ENCODE data around the gene PIGO.

Gene PIGO

DNA sequence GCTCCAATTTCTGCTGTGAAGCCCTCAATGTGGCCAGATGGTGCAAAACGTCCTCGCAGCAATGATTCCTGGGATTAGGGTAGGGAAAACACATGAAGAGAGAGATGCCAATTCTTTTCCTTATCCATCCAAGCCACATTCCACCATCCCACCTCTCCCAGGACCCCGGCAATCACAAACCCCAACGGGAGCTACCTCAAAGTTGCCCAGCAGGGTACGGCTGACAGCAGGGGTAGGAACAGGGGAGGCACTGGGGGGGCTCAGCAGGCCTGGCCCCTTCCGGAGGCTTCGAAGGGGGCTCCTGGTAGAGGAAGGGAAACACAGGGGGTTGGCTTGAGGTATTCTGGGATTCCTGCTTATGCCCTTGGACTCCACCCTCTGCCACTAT is 9.9 kb upstream of the PIGO start:
- no peak for DNase-seq (ENCODE audit: low read depth, low spot score)

DNA sequence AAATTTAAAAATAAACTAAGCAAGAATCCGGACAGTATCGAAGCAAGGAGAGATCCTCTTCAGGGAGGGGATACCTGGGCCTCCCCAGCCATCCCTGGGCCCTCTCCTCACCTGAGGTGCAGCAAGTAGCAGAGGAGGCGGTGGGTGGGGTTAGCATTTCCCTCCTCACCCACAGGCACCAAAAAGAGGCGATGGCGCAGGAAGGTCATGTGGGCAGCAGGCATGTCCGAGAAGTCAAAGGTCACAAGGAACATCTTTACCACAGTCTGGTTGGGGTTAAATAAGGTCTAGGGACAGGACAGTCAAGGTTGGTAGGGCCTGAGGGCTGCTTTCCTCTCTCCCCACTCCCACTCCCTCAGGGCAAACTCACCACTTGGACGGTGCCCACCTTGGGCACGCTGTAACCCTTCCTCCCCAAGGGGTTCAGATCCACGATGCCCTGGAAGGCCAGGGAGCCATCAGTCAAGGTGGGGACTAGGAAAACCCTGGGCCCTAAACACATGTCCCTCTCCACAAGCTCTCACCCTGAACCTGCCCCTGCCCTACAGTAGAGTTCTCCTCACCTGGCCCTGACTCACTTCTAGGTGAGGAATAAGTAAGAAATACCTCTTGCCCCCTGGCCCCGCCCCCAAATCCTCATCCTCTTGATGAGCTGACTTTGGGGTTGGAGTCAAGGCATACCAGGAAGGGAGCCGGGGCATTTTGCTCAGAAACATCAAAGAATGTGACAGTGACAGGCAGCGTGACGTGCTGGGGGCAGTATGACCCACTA is 9.4 kb upstream of the PIGO start:
- DNase-seq (ENCODE audit: low read depth, low spot score), result no peak

DNA sequence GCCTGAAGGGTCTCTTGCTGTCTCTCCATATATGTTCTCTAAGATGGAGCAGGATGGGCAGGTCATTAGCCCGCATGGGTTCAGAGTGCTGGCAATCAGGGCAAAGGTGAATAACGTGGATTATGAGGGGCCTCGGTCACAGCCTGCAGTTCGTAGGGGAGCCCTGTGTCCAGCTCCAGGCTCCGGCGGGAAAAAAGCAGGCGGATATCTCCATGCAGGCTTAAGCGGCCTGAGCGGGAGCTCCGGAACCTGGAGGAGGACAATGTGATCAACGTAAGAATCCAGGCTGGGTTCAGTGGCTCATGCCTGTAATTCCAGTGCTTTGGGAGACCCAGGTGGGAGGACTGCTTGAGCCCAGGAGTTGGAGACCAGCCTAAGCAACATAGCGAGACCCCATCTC is 8.7 kb upstream of the PIGO start:
- DNase-seq (ENCODE audit: low read depth, low spot score), result no peak

DNA sequence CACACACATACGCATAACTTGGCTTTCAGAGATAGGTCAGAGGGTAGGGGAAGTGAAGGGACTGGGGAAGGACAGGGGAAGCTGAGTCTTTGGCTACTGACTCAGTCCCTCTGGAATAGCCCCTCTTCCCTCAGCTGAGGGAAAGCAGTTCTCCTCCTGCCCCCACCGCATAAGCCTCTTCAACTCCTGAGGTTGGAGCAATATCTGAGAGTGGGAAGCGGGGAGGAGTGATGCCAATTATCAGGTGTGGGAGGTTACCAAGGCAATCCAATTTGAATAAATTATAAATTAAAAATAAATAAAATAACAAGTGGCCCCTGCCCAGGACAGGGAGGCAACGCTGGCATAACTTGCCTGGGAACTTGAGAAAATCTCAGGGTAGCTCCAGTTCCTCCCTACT is 8.2 kb upstream of the PIGO start:
- no peak for DNase-seq (ENCODE audit: low read depth, low spot score)

DNA sequence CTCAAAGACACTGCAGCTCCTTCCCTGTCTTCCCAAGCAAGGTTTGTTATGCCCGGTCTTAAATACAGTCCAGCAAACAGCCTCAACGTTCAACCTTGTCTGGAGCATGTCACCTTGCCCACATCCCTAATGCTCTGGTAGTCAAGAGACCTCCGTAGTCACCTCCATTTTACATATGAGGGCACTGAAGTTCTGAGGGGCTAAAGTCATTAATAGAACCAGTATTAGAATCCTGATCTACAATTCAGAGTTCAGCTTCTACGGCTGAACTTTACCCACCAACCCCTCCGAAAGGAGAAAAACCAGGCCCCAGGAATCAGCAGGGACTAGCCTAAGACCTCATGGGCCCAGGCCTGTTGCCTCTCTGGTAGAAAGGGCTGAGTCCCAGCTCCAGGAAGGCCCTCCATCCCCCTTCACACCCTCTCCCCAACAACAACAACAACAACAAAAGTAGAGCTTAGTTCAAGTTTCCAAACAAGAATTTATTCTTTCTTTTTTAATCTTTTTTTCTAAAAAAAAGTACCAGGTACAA is 7.3 kb upstream of the PIGO start:
- no peak for DNase-seq (ENCODE audit: low read depth, low spot score)

DNA sequence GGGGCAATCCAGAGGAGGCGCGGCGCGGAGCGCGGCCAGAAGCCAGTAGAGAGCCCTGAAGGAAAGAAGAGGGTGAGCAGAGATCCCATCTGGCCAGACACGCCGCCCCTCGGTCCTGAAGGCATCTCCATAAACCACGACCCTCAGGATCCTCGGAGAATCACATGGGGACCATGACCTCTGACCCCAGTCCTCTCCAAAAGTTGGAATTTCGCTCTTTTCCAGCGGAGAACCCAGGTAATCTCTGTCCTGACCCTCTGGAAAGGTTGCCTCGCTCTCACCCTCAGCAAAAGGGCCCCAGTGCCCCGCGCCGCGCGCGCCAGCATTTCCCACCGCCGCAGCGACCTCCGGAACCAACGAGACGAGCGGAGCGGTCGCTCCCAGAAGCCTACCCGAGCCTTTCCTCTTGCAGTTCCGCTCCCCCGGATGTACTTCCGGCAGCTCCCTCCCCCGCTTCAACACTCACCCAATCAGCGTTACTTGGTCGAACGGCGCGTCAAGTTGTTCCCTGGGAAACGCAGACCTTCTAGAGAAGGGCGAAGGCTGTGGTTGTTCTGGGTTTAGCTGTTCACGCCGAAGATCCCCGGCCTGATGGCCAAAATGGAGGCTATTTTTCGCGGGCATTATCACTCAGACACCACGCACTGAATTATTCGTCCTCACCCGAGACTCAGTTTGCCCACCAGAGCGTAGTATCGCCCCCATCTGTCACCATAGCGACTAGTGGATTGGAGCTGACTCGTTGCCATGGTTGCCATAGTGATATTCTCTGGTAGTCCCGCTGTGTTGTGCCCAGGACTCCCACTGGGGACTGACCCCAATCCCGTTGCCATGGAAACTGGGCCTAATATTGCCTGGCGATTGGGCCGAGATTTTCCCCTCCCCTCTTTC is 6.6 kb upstream of the PIGO start, which contains the start of gene STOML2:
STOML2 (minus strand) TSS at position 363 of the 891 bp plus-strand sequence; CDS start at position 326, 37 bp downstream.
- peak; percentile 91 for DNase-seq (ENCODE audit: low read depth, low spot score)

DNA sequence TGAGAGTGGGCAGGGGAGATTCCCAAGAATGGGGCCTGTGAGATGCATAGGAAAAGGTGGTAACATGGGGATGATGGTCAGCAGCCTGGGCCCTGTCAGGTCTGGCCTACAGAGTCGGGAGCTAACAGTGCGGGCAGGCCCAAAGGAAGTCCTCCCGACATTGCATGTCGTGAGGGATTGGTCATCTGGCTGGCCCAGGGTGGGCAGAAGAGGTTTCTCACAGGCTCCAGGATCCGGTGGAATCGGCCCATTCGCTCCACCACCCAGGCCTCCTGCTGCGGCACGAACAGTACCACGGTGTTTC is 6.0 kb upstream of the PIGO start:
- no peak for DNase-seq (ENCODE audit: low read depth, low spot score)

DNA sequence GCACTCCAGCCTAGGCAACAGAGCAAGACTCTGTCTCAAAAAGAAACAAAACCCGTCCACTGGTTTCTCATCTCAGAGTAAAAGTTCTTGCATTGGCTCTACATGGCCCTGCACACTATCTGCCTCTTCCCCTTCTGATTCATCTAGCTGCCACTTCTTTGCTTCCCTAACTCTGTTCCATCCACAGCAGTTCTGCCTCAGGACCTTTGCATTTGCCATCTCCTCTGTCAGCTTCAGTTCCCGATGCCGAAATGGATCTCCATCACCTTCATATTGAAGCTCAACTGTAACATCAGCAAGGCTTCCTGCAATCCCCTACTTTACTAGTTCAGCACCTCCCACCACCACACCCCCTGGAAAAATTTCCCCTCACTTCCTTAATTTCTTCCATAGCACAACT is 1.2 kb upstream of the PIGO start:
- no peak for DNase-seq (ENCODE audit: low read depth, low spot score)

DNA sequence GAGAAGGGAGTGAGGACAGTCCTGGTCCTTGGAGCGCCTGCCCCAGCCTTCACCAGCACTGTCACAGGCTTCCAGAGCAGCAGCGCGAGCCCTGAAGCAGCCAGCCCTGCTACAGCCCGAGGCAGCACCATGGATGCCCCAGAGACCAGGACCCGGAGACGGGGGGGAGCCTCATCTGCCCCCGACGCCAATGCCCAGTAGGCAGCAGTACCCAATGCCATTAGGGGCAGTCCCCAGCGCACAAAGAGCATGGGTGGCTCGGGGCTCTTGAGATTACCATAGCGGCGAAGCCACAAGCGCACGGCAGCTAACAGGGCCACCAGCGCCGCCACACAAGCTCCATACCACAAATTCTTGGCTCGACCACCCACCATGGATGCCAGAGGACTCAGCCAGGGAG is 4.9 kb downstream of the PIGO start:
- DNase-seq (ENCODE audit: low read depth, low spot score), result no peak

DNA sequence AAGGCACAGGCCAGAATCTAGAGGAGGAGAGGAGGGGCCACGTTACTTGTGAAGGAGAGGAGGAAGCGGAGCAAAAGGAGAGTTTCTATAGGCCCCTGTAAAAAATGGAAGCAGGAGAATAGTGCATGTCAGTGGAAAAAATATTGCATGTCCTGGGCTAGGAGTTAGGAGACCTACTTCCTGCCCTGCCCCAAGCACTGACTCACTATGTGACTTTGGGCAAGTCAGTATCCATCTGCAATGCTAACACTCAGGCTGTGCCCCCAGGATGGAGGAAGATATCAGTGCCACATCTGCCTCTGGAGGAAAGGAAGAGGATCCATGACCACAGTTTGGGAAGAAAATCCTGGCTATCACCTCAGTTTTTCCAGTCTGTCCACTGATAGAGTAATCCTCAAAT is 7.0 kb downstream of the PIGO start:
- no peak for DNase-seq (ENCODE audit: low read depth, low spot score)

DNA sequence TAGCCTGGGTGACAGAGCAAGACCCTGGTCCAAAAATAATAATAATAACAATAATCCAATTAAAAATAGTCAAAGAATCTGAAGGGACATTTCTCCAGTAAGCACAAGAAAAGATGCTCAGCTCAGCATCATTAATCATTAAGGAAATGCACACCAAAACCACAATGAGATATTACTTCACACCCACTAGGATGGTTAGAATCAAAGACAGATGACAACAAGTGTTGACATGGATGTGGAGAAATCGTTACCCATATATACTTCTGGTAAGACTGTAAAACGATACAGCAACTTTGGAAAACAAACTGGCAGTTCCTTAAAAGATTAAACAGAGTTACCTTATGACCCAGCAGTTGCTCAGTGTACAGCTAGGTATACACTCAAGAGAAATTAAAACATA is 11.3 kb downstream of the PIGO start:
- no peak for DNase-seq (ENCODE audit: low read depth, low spot score)

DNA sequence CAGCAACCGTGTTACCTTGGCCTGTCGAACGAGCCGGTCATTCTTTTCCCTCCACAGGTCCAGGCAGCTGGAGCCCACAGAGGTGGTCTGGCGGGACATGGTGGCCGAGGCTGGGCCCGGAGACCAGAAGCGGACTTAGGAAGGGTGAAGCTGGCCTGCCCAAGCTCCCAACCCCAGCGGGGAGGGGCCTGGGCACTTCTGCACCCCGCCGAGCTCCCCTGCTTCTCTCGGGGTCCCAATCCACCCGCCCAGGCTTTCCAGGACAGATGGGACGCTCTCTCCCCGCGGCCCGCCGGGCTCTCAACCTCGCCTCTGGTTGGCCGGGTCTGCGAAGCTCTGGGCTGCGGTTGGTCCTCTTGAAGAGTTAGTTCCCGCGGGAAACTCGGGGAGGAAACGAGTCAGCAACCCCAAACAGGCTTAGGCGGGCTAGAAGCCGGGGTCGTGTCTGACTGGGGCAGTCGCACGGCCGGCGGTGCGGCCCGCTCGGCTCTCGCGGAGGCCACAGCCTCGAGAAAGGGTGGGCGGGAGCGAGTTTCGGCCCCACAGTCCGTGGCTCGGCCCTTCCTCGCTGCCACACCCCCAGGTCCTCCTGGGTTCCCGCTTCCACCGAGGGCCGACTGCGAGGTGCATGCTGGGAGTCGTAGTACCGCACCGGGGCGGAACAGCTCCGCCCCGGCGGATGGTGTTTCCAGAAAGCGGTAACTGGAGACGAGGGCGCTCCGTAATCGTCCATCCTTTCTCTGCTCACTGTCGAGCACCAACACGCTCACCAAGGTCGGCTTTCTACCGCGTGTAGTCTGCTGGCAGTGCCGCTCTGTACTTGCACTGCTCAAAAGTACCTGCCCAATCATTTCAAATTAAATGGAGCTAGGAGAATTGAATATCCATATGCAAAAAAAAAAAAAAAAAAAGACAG is 16.7 kb downstream of the PIGO start, which contains the start of gene FANCG:
FANCG (minus strand) TSS at position 517 of the 916 bp plus-strand sequence; CDS start at position 99, 418 bp downstream.
- peak; percentile 75 for DNase-seq (ENCODE audit: low read depth, low spot score)

DNA sequence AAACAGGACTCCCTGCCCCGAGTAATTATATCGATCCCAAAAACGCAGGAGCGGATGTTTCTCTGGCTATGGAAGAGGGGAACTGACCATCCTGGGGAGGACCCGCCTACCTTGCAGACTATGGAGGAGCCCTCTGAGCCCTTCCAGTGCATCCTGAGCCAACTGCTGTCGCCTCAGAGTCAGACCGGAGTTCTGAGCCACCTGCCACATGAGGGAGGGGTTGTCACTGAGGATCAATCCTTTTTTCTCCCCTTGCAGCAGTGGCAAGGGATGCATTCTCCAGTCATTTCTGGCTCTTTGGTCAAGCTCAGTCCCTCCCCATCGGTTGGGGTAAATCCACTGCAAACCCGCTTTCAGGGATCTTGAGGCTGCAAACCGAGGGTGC is 17.4 kb downstream of the PIGO start:
- no peak for DNase-seq (ENCODE audit: low read depth, low spot score)

DNA sequence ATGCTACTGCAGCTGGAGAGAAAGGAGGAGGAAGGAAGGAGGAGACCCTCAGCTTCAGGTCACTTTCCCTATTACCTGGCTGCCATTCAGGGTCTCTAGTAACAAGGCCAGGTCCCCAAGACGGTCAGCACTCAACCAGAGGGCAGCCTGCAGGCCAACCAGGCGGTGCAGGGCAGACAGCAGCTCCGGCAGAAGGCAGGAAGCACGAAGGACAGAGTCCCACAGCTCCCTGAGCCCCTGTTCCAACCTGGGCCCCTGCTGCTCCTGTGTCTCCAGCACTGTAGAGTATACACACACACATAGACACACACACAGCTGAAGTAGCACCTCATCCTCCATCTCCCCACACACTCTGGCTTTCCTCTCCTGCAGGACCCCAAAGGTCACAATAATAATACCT is 18.3 kb downstream of the PIGO start:
- no peak for DNase-seq (ENCODE audit: low read depth, low spot score)

DNA sequence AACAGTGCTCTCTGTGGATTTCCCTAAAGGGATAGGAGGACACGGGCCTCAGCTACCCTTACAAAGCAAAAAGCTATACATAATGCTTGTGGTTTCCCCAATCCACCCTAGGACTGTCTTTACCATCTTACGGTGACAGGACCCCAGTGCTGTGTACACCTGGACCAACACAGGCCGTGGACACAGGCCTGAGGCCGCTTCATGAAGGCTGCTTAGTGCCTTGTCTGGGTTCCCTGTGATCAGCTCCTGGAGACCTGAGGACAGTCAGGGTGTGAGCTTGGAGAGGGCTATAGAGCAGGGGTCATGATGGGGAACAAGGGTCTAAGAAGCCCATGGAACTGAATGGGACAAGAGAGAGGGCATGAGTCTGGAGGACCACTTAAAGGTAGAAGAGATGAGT is 19.5 kb downstream of the PIGO start:
- no peak for DNase-seq (ENCODE audit: low read depth, low spot score)

DNA sequence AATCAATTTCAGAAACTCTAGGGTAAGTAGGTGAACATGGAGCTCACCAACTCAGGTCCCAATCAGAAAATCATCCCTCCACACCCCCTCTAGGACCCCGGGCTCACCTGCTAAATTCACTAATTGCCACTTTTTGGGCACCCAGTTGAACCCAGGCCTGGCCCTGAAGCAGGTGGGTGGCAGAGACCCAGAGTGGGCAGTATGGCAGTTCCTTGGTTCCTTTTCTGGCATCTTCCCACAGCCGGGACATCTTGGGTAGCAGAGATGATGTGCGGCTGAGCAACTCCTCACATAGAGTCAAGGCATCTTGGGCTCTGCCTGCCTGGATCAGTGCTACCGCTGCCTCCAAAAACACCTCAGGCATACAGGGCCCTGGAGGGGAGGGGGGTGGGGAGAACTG is 21.0 kb downstream of the PIGO start:
- no peak for DNase-seq (ENCODE audit: low read depth, low spot score)

DNA sequence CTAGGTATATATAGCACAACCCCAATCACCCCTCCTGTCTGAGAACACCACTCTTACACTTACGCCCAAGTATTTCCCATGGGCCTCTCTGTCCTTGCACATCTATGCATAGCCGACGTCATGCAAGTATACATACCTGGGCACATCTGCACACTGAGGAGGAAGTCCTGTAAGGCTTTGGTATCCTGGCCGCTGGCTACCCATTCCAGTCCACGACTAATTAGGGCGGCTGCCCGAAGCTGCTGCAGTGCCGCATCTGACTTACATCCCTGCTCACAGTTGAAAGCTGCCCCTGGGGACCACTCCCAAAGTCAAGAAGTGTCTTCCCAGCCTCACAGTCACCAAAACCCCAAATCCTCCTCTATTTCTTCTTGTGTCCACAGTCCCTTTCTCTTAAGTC is 21.6 kb downstream of the PIGO start:
- no peak for DNase-seq (ENCODE audit: low read depth, low spot score)

DNA sequence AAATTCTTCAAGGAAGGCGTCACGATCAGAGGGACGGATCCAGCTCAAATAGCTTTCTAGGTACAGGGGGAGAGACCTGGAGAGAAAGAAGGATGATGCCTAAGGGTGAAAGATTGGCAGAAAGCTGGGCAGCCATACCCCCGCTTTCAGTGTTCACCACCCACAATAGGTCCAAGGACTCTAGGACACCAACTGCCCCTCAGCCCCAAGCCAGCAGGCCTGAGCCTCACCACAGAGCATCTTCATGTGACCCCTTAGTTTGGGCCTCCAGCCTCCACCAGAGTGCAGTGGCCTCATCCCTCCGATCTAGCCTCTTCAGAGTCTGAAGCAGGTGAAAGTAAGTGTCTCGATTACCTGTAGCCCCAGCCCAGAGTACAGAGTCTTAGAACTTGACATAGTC is 22.2 kb downstream of the PIGO start:
- no peak for DNase-seq (ENCODE audit: low read depth, low spot score)

DNA sequence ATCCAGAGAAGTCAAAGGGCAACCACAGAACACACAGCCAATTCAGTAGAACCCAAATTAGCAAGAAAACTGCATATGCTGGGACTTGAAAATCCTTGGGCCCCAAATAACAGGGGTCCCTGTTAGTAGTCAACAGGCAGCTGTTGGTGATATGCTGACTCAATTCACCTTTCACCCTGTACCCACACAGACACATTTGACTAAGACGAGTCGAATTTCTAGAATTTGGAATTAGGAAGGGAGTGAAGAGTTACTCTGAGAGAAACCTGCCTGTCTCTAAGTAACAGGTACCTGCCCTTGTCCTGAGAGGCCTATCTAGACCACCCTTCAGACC is 23.1 kb downstream of the PIGO start:
- DNase-seq (ENCODE audit: low read depth, low spot score), result no peak

DNA sequence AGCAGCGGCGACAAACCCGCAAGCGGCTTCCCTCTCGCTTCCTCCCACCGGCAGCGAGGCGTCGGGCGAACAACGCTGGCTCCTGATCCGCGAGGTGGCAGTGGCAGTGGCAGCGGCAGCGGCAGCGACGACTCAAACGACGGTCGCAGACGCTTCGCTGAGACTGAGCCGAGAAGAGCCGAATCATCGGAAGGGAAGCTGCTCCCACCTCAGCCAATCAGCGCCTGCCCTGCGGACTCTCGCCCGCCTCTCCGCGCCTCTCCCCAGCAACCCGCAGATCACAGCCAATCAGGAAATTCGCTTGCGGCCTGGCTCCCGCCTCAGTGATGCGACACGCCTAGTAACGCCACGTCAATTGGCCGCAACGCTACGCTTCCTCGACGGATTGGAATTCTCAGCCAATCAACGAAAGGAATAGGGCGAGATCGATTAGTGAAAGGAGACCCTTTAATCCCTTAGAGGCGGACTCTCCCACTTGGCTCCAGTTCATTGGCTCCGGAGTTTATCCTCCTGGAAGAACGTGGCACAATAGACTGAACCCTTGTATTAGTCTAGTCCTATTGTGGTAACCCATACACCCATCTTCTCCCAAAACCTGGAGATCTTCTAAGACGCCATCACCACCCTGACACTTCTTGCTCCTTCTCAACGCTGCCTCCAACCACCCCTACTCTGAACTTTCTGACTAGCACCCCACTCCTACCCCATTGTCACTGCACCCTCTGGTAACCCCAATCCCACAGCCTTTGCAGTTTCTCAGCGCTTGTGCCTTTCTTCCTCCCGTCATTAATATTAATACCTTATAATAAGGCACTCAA is 23.7 kb downstream of the PIGO start, which contains the start of gene VCP:
VCP (minus strand) TSS at position 165 of the 818 bp plus-strand sequence. CDS start 272 bp downstream, outside the sequence.
- DNase-seq (ENCODE audit: low read depth, low spot score), result peak; percentile 99

All from brain pericyte (primary cell).